Heart right ventricle (tissue), 16 donors: ENCODE data around the gene DLGAP1. TPM values are rescaled to one million over a fixed set of nuclear protein-coding genes. Genes with fewer than 3 reads are reported as not detected.

Source experiments
- ATAC-seq, 8 donors: fragments of 200-7000 bp; cut with Tn5 transposase; one replicate each; pipeline ENCODE4 v1.9.1; 2020; ENCODE audit warnings: mild to moderate bottlenecking in 8 of 8, moderate library complexity in 8 of 8, moderate number of reproducible peaks in 1 of 8
- DNase-seq, 2 donors: peaks; one replicate each; pipeline ENCODE4 v3.0.0-alpha.2; 2020
- H3K27ac ChIP-seq, 10 donors: fragments of 200-600 bp; sonication (generic) in 2 of 10; one replicate each; pipeline versions ENCODE4 v1.5.0 to v1.8.0; 2020 to 2022; ENCODE audit warnings: mild to moderate bottlenecking in 3 of 10
- H3K27me3 ChIP-seq, 7 donors: fragments of 200-600 bp; one replicate each; pipeline ENCODE4 v1.8.0; 2021 to 2022; ENCODE audit warnings: mild to moderate bottlenecking in 2 of 7
- H3K36me3 ChIP-seq, 9 donors: fragments of 200-600 bp; sonication (generic) in 1 of 9; one replicate each; pipeline versions ENCODE4 v1.5.0 to v1.8.0; 2020 to 2022; ENCODE audit warnings: mild to moderate bottlenecking in 2 of 9
- H3K4me1 ChIP-seq, 9 donors: fragments of 200-600 bp; sonication (generic) in 1 of 9; one replicate each; pipeline versions ENCODE4 v1.5.0 to v1.8.0; 2020 to 2022; ENCODE audit warnings: mild to moderate bottlenecking in 4 of 9
- H3K4me3 ChIP-seq, 10 donors: fragments of 200-600 bp; sonication (generic) in 2 of 10; one replicate each; pipeline versions ENCODE4 v1.5.0 to v1.8.0; 2020 to 2022; ENCODE audit warnings: mild to moderate bottlenecking in 7 of 10, moderate library complexity in 2 of 10
- H3K9me3 ChIP-seq, 11 donors: fragments of 200-600 bp in 10 of 11; sonication (generic) in 2 of 11; one replicate each; pipeline versions ENCODE4 v1.5.0 to v1.8.0; 2013 to 2022; ENCODE audit warnings: mild to moderate bottlenecking in 2 of 11, control low read depth in 1 of 11, moderate library complexity in 1 of 11
- CTCF ChIP-seq, 9 donors: fragments of 200-600 bp; sonication (generic) in 2 of 9; IDR thresholded peaks; one replicate each; pipeline versions ENCODE4 v1.5.0 to v1.8.0; 2021 to 2022; ENCODE audit warnings: antibody characterized with exemption in 9 of 9, mild to moderate bottlenecking in 5 of 9, moderate library complexity in 1 of 9
- WGBS, 2 donors: extraction: QIAGEN DNeasy Blood & Tissue Kit; methylation state at CpG; one replicate each; pipeline ENCODE4 v1.1.7; 2013; ENCODE audit warnings: inconsistent platforms in 1 of 2; 5-methylcytosine and 5-hydroxymethylcytosine counted together
- intact Hi-C, 10 donors: fragments of 100-400 bp; cut with DNase I; formaldehyde crosslinking; loops; one replicate each; pipeline versions ENCODE4 v1.11.1 to v1.14.2; 2022
- polyA plus RNA-seq, 2 donors: library from polyadenylated mRNA; stranded (reverse); fragments of 200-250 nt; gene quantifications; one replicate each; pipeline ENCODE4 v1.2.3, GENCODE V29; 2013
- total RNA-seq, 10 donors: library from RNA; stranded (reverse); fragmentation: NEBNext Ultra II Directional in 3 of 10; extraction: Animal tissue kit (Norgen Biotek cat#: 25700) in 3 of 10; gene quantifications; one replicate each; pipeline versions ENCODE4 v1.2.1 to v1.2.4, GENCODE V29; 2021 to 2023
- donor health status: Arrhythmogenic right ventricular cardiomyopathy.
- donor health status: ischemic (EF 13 %, LVEDD 7.1; RV severe dilation, severe dysfunction).
- donor health status: healthy with polysubstance abuse.
- donor health status: DM: no; HTN: yes; CAD: no.
- donor health status: DM: no; HTN: no; CAD: no.
- donor health status: ischemic (EF 25% LVEDD 6.9; RV normal size, moderate dysfunction).
- donor health status: ischemic (EF 25% LVEDD 5.7; RV mildly dilated, moderate dysfunction).
- donor health status: healthy.
- donor health status: DM: yes; HTN: yes; CAD: no.
- donor health status: Ischemic cardiomyopathy.
- donor health status: ischemic (EF 35%, LVEDD 5.7; RV mildly dilated, moderate dysfunction).
- donor health status: nonischemic (EF 11% LVEDD 7.7; RV severe dilation, severe dysfunction).
- donor health status: DM: yes; HTN: yes; CAD: no.
- donor health status: PGD.
- donor health status: ischemic (EF 29% LVEDD 5.4; RV normal size, mild dysfunction).
- donor health status: nonischemic (EF 23%, LVEDD 6.1; RV moderate dilation, normal function).

Gene DLGAP1
- total and polyA plus RNA-seq, 12 donors: 0.07 to 7.2 (median 1.0) TPM; not detected in 2

GRCh38 chr18:3914109-3914508, 541.0 kb downstream of the DLGAP1 start:
- Histone ChIP-seq H3K36me3 (no peaks in the 10 kb centered on the region), H3K27me3 (no peaks in the 10 kb centered on the region), H3K9me3 (no peaks in the 10 kb centered on the region), H3K4me1 (peaks cover 0 to 69% (median 21%) of the 10 kb centered on the region in 9 donors), H3K27ac (peak overlapping the region in 2 of 10 donors; percentile 61 to 82), H3K4me3 (peak overlapping the region in 2 of 10 donors; percentile 18 to 38)
- ATAC-seq: no peak
- 60 to 72% methylated on average over 3 of the region's 3 CpGs for WGBS, 2 donors
- no peak for DNase-seq
- no peak for TF ChIP-seq CTCF (IDR thresholded peaks at IDR 0.05)
- intact Hi-C loops: no loop called here

GRCh38 chr18:3912705-3913104, 542.4 kb downstream of the DLGAP1 start:
- Histone ChIP-seq H3K36me3 (no peaks in the 10 kb centered on the region), H3K4me1 (peaks cover 0 to 74% (median 21%) of the 10 kb centered on the region in 9 donors), H3K4me3 (peak overlapping the region in 1 of 10 donors; percentile 38), H3K27ac (peak overlapping the region in 8 of 10 donors; percentile 29 to 82 (median 54)), H3K27me3 (no peaks in the 10 kb centered on the region), H3K9me3 (no peaks in the 10 kb centered on the region)
- no peak for TF ChIP-seq CTCF (IDR thresholded peaks at IDR 0.05)
- DNase-seq: peak in 1 of 2 donors; percentile 25
- 67 to 81% methylated on average over 1 of the region's 1 CpG for WGBS, 2 donors
- ATAC-seq: peak; percentile 46 to 88 (median 78)
- intact Hi-C loops: no loop called here

- intact Hi-C loops: no loop called here
- Histone ChIP-seq H3K4me1 (peaks cover 0 to 74% (median 21%) of the 10 kb centered on the region in 9 donors), H3K4me3 (no peak overlapping the region), H3K27ac (peak overlapping the region in 4 of 10 donors; percentile 1 to 82 (median 32)), H3K36me3 (no peaks in the 10 kb centered on the region), H3K27me3 (no peaks in the 10 kb centered on the region), H3K9me3 (no peaks in the 10 kb centered on the region)
- no peak for ATAC-seq
- no peak for DNase-seq
- no peak for TF ChIP-seq CTCF (IDR thresholded peaks at IDR 0.05)
Observed at GRCh38 chr18:3911413-3911812, 543.7 kb downstream of the DLGAP1 start.

- WGBS, 2 donors: 61 to 88% methylated on average over 4 of the region's 4 CpGs
- H3K27me3 ChIP-seq: no peaks in the 10 kb centered on the region
- ATAC-seq (peak in 6 of 8 donors; percentile 45 to 80 (median 70)), DNase-seq (peak in 1 of 2 donors; percentile 24)
- H3K4me1 ChIP-seq: peaks cover 0 to 67% (median 16%) of the 10 kb centered on the region in 9 donors
- H3K9me3 ChIP-seq: no peaks in the 10 kb centered on the region
- no peaks in the 10 kb centered on the region for H3K36me3 ChIP-seq
- H3K27ac ChIP-seq: peak overlapping the region in 5 of 10 donors; percentile 23 to 82 (median 44)
- TF ChIP-seq CTCF (IDR thresholded peaks at IDR 0.05): no peak
- no peak overlapping the region for H3K4me3 ChIP-seq
- intact Hi-C loops: no loop called here
Observed at GRCh38 chr18:3910512-3910911, 544.6 kb downstream of the DLGAP1 start.
